ENCODE data around the gene ARPP21. TPM values are rescaled to one million over a fixed set of nuclear protein-coding genes. Genes with fewer than 3 reads are reported as not detected.

Gene ARPP21
- total RNA-seq, 1 donor from 2014 or later, result 4.9 TPM

- Mint-ChIP-seq H3K36me3 (ENCODE audit: low read depth) (no peaks in the 10 kb centered on the region), H3K27me3 (ENCODE audit: low read depth) (peaks cover 33% of the 10 kb centered on the region), H3K4me3 (ENCODE audit: unreplicated experiment) (no peak overlapping the region), H3K9me3 (ENCODE audit: low read depth) (no peaks in the 10 kb centered on the region), H3K4me1 (ENCODE audit: low read depth) (peaks cover 6% of the 10 kb centered on the region), H3K27ac (ENCODE audit: unreplicated experiment) (no peak overlapping the region)
- DNase-seq (ENCODE audit: low spot score), result no peak
- no peak for TF ChIP-seq CTCF (IDR thresholded peaks at IDR 0.05)
Measured at GRCh38 chr3:35673017-35673416, 33.7 kb downstream of the ARPP21 start.

GRCh38 chr3:35674451-35675109 is 35.3 kb downstream of the ARPP21 start:
- no peaks in the 10 kb centered on the region for H3K36me3 Mint-ChIP-seq (ENCODE audit: low read depth)

GRCh38 chr3:35675206-35675605 is 35.9 kb downstream of the ARPP21 start:
- H3K27me3 Mint-ChIP-seq (ENCODE audit: low read depth), result peaks cover 36% of the 10 kb centered on the region
- no peak for DNase-seq (ENCODE audit: low spot score)
- no peak for TF ChIP-seq CTCF (IDR thresholded peaks at IDR 0.05)
- no peak overlapping the region for H3K27ac Mint-ChIP-seq (ENCODE audit: unreplicated experiment)
- H3K9me3 Mint-ChIP-seq (ENCODE audit: low read depth), result no peaks in the 10 kb centered on the region
- no peaks in the 10 kb centered on the region for H3K36me3 Mint-ChIP-seq (ENCODE audit: low read depth)
- no peak overlapping the region for H3K4me3 Mint-ChIP-seq (ENCODE audit: unreplicated experiment)
- H3K4me1 Mint-ChIP-seq (ENCODE audit: low read depth), result peaks cover 6% of the 10 kb centered on the region

More at GRCh38 chr3:35674451-35675109, 35.3 kb downstream of the ARPP21 start:
- peaks cover 6% of the 10 kb centered on the region for H3K4me1 Mint-ChIP-seq (ENCODE audit: low read depth)
- no peak overlapping the region for H3K4me3 Mint-ChIP-seq (ENCODE audit: unreplicated experiment)
- H3K9me3 Mint-ChIP-seq (ENCODE audit: low read depth), result no peaks in the 10 kb centered on the region
- H3K27me3 Mint-ChIP-seq (ENCODE audit: low read depth), result peaks cover 37% of the 10 kb centered on the region
- H3K27ac Mint-ChIP-seq (ENCODE audit: unreplicated experiment), result no peak overlapping the region
- no peak for DNase-seq (ENCODE audit: low spot score)
- TF ChIP-seq CTCF (IDR thresholded peaks at IDR 0.05), result no peak

- peaks cover 33% of the 10 kb centered on the region for H3K27me3 Mint-ChIP-seq (ENCODE audit: low read depth)
- H3K27ac Mint-ChIP-seq (ENCODE audit: unreplicated experiment), result no peak overlapping the region
- no peak for TF ChIP-seq CTCF (IDR thresholded peaks at IDR 0.05)
- no peaks in the 10 kb centered on the region for H3K36me3 Mint-ChIP-seq (ENCODE audit: low read depth)
- DNase-seq (ENCODE audit: low spot score), result no peak
- H3K9me3 Mint-ChIP-seq (ENCODE audit: low read depth), result no peaks in the 10 kb centered on the region
- H3K4me1 Mint-ChIP-seq (ENCODE audit: low read depth), result peaks cover 6% of the 10 kb centered on the region
- no peak overlapping the region for H3K4me3 Mint-ChIP-seq (ENCODE audit: unreplicated experiment)
Measured at GRCh38 chr3:35675621-35676020, 36.3 kb downstream of the ARPP21 start.

GRCh38 chr3:35677797-35678196 is 38.5 kb downstream of the ARPP21 start:
- Mint-ChIP-seq H3K4me1 (ENCODE audit: low read depth) (peaks cover 6% of the 10 kb centered on the region), H3K9me3 (ENCODE audit: low read depth) (no peaks in the 10 kb centered on the region), H3K36me3 (ENCODE audit: low read depth) (no peaks in the 10 kb centered on the region), H3K27me3 (ENCODE audit: low read depth) (peaks cover 47% of the 10 kb centered on the region), H3K27ac (ENCODE audit: unreplicated experiment) (no peak overlapping the region), H3K4me3 (ENCODE audit: unreplicated experiment) (no peak overlapping the region)
- TF ChIP-seq CTCF (IDR thresholded peaks at IDR 0.05), result no peak
- no peak for DNase-seq (ENCODE audit: low spot score)

Measured in chondrocyte (in vitro differentiated cells).